Smooth muscle cell of the brain vasculature (primary cell): ENCODE results near the gene SRRT.
"Not testable (repeated sequence)": the region's sequence is repeated elsewhere in the genome, so short reads cannot be mapped to it uniquely, and the experiment has no call there.

ENCODE experiments used
- DNase-seq: peaks from one replicate; pipeline ENCODE4 v3.0.0-alpha.2; 2012; ENCODE audit warnings: low read depth, low spot score

SRRT gene

GRCh38 chr7:100929808-100930174 lies 54.9 kb downstream of the SRRT start:
- no peak for DNase-seq

- DNase-seq = no peak
Measured at GRCh38 chr7:100933734-100934133, 58.8 kb downstream of the SRRT start.

GRCh38 chr7:100935381-100935780 lies 60.5 kb downstream of the SRRT start:
- not testable (repeated sequence) for DNase-seq

GRCh38 chr7:100936167-100936566 lies 61.3 kb downstream of the SRRT start:
- not testable (repeated sequence) for DNase-seq
